GM18520 (cell line): ENCODE measurements around the gene GOLGA5.
A peak's percentile ranks its signal among the peaks of the same experiment; 100 is the strongest.
"Not testable (repeated sequence)": the region's sequence is repeated elsewhere in the genome, so short reads cannot be mapped to it uniquely, and the experiment has no call there.

ENCODE experiments used
- ATAC-seq: cut with Tn5 transposase; IDR thresholded peaks from one replicate; pipeline ENCODE4 v1.9.1; 2021; ENCODE audit not compliant: unreplicated experiment

Gene GOLGA5, protein sequence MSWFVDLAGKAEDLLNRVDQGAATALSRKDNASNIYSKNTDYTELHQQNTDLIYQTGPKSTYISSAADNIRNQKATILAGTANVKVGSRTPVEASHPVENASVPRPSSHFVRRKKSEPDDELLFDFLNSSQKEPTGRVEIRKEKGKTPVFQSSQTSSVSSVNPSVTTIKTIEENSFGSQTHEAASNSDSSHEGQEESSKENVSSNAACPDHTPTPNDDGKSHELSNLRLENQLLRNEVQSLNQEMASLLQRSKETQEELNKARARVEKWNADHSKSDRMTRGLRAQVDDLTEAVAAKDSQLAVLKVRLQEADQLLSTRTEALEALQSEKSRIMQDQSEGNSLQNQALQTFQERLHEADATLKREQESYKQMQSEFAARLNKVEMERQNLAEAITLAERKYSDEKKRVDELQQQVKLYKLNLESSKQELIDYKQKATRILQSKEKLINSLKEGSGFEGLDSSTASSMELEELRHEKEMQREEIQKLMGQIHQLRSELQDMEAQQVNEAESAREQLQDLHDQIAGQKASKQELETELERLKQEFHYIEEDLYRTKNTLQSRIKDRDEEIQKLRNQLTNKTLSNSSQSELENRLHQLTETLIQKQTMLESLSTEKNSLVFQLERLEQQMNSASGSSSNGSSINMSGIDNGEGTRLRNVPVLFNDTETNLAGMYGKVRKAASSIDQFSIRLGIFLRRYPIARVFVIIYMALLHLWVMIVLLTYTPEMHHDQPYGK

DNA sequence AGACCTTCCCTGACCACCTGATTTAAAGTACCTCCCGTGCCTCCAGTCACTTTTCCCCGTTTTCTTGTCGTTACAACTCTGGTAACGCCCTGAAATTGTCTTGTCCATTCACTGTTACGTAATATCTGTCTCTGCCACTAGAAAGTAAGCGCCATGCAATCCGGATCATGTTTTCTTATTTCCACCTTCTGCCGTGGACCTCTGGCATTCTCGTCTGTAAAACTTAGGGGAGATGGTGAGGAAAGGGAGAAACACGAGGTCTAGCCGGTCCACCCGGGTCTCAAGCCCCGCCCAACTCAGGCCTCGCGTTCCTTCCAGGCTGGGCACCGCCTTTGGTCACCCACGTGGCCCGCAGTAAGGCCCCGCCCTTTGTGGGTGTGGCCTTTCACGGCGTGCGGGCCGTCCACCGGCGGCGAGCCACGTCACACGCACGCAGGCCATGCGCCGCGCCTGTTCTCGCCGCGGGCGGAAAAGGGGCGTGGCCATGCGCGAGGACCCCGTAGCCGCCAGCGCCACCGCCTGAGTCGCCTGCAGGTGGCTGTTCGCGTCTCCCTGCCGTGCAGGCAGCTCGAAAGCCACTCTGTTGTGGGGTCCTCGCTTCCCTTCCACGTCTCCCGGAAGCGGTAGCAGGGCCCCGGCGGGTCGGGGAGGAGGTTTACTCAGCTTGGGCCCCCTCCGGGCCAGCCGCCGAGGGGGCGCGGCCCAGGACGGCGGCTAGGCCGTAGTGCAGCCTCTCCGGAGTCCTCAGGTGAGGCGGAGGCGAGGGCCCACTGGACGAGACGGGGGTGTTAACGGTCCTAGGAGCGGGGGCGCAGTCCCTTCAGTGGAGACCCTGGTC, at the start of gene GOLGA5:
GOLGA5 (plus strand) TSS at position 597 of the 838 bp plus-strand sequence. CDS start 3,133 bp downstream, outside the sequence.
- peak; percentile 95 for ATAC-seq

DNA sequence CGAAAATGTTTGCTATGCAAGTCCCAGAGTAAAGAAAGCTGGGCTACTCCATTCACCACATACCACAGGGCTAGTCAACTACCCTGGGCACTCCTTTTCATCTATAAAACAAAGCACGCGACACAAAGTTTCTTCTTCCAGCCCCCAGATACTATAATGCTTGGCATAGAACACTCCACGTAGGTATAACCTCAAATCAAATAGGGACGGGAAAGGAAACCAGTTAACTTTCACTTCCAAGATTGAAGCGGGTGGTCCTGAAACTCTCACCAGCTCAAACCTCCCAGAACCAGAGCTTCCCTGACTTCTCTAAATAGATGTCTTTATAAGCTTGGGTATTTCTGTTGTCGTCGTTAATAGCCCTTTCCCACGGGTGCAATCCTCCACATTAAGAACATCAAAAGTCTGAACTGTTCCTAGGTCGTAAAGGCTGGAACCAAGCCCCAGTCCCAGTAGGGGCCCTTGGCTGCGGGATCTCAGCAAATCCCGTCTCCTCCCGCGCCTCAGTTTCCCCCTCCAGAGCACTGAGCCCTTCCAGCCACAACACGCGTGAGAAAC, 46.3 kb upstream of the GOLGA5 start:
- ATAC-seq = no peak

DNA sequence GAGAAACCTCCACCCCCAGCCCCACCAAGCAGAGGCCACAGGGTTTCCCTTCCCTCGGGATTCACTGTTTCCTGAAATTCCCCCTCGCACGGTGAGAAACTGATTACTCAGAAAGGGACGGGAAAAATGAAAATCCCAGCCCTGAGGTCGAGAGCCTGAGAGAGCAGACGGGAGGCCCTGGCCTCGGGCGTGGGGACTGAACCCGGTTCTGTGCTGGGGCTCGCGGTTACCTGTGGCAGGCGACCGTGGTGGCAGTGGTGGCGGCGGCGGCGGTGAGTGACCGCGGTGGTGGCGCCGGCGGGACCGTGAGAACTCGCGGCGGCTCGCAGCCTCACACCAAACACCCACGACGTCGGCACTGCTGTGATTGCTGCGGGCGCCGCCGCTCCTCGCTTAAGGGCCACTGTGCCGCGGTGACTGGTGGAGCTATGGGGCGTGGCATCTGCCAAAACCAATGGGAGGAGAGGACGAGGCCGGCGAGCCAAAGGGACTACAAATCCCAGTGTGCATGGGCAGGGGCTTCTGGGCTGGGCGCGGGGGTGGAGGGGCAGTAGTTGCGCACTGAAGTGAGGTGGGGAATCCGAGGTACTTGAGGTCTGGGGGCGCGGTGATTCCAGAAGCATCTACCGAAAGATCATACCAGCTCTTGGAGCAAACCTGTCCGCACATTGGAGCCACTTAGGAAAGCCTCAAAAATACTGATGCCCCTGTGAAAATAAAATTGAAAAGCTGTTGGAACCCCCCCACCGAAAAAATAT, 45.7 kb upstream of the GOLGA5 start, which contains the start of gene LGMN:
LGMN (minus strand) TSS at position 369 of the 758 bp plus-strand sequence. CDS start 15,841 bp downstream, outside the sequence.
- peak; percentile 67 for ATAC-seq

DNA sequence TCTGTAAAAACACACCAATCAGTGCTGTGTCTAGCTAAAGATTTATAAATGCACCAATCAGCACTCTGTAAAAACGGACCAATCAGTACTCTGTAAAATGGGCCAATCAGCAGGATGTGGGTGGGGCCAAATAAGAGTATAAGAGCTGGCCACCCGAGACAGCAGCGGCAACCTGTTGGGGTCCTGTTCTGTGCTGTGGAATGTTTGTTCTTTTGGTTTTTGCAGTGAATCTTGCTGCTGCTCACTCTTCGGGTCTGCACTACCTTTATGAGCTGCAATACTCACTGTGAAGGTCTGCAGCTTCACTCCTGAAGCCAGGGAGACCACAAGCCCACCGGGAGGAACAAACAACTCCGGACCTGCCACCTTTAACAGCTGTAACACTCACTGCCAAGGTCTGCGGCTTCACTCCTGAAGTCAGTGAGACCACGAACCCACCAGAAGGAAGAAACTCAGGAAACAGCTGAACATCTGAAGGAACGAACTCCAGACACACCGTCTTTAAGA, 43.8 kb upstream of the GOLGA5 start:
- not testable (repeated sequence) for ATAC-seq

DNA sequence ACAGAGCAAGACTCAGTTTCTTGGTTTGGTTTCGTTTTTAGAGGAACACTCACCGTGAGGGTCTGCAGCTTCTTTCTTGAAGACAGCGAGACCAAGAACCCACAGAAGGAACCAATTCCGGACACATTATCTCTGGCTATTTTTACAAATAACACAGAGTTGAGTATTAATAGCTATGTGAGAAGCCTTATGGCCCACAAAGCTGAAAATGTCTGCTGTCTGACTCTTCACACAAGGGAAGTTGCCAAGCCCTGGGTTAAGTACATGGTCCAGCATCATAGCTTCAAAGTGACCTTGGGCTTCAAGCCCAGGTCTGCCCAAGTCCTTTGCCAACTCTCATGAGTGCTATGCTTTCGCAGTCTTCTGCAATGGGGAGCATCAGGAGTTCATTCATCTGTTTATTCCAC, 43.1 kb upstream of the GOLGA5 start:
- no peak for ATAC-seq

DNA sequence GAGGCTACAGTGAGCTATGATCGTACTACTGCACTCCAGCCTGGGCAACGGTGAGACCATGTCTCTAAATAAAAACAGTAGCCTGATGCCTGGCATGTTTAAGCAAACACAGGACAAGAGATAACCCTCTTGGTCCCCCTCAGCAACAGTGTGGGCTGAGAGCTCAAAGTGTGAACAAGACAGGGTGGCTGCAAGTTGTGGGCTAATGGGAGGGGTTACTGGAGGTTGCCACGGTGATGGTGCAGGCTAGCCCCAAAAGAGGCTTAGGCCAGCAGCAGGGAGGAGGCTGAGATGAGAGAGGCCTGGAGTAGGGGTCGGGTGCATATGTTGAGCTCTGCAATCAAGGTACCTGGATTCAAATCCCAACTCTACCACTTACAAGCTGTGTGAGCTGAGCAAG, 42.3 kb upstream of the GOLGA5 start:
- ATAC-seq = no peak

DNA sequence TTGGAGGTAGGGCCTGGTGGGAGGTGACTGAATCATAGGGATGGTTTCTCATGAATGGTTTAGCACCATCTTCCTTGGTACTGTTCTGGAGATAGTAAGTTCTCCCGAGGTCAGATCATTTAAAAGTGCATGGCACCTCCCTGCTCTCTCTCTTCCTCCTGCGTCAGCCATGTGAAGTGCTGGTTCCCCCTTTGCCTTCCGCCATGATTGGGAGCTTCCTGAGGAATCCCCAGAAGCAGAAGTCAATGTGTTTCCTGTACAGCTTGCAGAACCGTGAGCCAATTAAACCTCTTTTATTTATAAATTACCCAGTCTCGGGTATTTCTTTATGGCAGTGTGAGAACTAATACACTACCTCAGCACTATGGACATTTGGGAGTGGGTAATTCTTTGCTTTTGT, 40.9 kb upstream of the GOLGA5 start:
- ATAC-seq = no peak

DNA sequence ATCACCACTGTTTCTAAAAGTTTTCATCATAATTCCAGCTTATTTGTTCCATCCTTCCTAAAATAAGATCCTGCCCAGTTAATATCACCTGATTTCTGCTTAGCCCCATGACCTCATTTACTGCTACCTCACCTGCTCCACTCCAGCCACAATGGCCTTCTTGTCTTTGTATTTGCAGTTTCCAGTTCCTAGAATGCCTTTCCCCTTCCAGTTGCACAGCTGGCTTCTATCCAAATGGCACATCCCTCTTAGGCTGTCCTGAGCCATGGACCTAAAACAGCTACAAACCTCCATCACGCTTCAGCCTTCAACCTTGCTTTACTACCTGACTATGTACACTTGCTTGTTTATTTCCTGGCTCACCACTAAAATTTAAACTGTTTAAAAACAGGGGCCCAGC, 39.1 kb upstream of the GOLGA5 start:
- no peak for ATAC-seq

DNA sequence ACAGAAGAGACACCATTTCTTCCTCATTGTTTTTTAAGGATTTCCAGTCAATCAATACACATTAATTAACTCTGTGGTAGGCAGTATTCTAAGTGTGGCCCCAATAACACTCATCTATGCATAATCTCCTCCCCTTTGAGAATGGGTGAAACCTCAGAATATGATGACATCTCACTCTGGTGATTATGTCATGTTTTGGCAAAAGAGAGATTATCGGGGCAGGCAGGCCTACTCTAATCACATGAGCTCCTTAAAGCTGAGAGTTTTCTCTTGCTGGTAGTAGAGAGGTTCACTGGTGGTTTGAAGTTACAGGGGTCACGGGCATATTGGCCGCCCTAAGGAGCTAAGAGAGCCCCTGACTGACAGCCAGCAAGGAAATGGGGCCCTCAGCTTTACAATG, 38.6 kb upstream of the GOLGA5 start:
- ATAC-seq = no peak

DNA sequence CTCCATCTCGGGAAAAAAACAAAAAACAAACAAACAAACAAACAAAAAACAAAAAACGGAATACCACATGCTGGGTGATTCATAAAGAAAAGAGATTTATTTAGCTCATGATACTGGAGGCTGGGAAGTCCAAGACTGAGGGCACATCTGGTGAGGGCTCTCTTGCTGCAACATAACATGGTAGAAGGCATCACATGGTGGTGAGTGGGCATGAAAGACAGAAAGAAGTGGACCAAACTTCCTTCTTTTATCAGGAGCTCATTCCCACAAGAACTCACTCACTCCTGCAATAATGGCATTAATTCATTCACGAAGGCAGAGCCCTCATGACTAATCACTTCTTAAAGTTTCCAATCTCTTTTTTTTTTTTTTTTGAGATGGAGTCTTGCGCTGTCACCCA, 37.7 kb upstream of the GOLGA5 start:
- no peak for ATAC-seq

DNA sequence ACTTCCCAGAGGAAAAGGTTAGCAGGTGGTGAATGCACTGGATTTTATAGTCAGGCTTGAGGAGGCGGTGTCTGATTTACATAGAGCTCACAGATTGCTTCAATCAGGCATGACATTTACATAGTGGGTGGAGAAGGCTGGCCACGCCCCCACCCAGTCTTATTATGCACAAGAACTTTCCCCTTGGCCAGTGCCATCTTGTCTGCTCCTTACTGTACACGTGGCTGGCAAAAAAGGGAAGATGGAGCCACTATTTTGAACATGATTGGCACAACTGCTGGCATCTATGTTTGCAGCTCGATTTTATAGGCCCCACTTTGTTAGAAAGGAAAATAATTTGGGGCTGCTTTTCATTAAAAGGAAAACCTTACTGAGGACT, 34.8 kb upstream of the GOLGA5 start:
- ATAC-seq = no peak

DNA sequence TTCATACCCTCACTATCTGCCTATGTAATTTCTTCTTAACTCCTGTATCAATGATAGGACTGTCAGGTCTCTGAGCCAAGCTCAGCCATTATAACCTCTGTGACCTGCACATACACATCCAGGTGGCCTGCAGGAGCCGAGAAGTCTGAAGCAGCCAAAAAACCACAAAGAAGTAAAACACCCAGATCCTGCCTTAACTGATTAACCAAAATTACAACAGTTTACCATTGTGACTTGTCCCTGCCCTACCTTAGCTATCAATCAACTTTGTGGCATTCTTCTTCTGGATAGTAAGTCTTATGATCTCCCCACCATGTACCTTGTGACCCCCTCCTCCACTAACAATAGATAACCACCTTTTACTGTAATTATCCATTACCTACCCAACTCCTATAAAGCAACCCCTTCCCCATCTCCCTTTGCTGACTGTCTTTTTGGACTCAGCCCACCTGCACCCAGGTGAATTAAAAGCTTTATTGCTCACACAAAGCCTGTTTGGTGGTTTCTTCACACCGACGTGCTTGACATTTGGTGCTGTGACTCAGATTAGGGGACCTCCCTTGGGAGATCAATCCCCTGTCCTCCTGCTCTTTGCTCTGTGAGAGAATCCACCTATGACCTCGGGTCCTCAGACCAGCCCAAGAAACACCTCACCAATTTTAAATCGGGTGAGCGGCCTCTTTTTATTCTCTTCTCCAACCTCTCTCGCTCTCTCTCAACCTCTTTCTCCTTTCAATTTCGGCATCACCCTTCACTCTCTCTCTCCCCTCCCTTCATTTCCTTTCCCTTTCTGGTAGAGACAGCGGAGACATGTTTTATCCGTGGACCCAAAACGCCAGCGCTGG, 34.2 kb upstream of the GOLGA5 start:
- no peak for ATAC-seq

DNA sequence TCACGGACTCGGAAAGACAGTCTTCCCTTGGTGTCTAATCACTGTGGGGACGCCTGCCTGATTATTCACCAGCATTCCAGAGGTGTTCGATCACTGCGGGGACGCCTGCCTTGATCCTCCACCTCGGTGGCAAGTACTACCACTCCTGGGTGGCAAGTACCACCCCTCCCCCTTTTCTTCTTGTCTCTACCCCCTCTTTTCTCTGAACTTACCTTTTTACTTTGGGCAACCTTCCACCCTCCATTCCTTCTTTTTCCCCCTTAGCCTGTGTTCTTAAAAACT, 33.6 kb upstream of the GOLGA5 start:
- no peak for ATAC-seq

DNA sequence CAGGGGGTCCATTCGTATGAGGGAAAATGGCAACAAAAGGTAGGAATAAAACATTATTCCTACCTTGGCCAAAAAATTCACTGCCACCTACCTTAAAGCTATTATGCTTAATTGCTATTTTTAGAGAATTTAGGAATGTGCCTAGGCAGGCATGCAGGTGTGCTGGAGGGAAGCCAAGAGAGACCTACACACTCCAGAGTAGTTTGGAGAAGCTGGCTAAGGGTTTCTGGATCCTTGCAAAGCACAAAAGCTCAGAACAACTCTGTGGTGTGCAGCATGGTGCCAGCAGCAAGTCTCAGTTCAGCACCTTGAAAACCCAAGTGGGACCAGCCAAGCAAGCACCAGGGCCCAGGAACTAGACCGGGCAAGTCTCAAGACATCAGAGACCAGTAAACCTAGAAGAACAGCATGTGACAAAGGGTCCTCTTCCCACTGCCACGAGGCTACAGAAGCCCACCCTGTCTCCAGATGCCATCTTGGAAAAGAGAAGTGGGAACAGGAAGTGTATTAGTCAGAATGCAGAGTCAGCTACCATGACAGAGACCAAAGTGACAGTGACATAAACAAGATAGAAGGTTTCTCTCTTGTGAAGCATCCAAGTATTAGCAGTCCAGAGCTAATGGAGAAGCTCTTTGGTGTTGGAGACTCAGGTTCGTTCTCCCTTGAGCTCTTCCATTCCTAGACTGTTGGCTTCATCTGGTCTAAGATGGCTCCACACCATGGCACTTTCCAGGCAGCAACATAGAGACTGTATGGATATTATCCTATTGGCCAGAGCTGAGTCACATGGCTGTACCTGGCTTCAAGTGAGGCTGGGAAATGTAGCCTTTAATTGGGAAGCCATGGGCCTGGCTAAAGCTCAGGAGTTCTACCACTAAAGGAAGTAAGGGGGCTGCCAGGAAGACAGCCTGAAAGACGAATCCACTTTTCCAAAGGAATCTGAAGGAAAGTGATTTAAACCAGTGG, 30.2 kb upstream of the GOLGA5 start:
- not testable (repeated sequence) for ATAC-seq

DNA sequence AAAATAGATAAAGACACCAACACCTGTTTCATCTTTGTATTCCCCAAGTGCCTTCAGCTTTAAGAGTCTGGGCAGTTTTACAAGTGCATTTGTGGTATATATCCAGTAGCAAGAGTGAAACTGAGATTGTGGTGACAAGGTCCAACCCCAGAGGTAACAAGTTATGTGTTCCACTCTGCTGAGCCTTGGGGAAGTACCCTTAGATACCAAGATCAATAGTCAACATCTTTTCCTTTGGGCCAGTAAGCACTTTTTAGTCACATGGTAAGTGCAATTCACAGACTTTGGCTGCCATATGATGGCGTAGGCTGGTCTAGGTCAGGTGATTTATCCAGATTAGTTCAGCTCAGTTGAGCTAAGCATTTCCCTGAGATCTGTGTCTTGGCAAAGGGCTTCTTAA, 25.9 kb upstream of the GOLGA5 start:
- ATAC-seq = peak; percentile 87

DNA sequence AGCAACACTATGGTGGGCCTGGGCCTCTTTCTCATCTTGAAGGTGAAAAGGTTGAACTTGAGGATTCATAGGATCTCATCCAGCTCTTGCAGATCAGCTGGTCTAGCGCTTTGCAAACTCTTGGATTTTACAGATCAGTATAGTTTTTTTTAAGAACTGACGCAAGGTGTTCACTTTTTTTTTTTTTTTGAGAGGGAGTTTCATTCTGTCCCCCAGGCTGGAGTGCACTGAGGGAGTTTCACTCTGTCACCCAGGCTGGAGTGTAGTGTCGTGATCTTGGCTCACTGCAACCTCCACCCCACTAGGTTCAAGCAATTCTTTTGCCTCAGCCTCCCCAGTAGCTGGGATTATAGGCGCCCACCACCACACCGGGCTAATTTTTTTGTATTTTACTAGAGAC, 25.3 kb upstream of the GOLGA5 start:
- ATAC-seq = no peak

DNA sequence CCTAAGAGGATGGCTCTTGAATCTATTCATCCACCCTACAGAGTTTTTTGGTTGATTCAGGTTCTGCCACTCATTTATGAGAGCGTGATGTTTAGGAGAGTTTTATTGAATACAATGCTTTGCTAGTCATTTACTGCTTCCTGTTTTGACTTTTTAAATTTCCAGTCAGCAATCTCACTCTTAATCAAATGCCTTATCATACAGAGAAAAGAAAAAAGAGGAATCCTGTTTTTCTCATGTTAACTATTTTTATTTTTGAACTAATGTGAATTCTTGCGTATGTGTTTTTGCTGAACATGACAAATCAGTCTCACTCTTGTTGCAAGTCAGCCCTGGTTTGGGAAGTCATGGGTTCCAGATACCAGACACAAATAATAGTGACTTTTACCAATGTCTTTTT, 23.6 kb upstream of the GOLGA5 start:
- no peak for ATAC-seq

DNA sequence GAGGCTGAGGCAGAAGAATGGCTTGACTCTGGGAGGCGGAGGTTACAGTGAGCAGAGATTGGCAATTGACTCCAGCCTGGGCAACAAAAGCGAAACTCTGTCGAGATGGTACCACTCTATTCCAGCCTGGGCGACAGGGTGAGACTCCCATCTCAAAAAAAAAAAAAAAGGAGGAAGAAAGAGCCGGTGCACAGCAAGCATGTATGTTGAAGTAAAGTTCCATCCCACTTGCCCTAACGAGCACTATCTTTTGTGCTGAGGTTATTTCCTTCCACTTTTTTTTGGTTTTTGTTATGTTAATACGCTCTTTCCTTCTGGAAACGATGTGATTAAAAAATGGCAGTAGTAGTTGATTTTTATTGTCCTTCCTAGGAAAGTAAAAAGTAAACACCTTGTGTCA, 19.5 kb upstream of the GOLGA5 start:
- ATAC-seq = no peak
